C4-2B (cell line): Measurements from ENCODE around the gene ITGBL1.

Source experiments
- H3K27ac ChIP-seq: fragments of 450-650 bp; 2 replicates; pipeline ENCODE4 v1.5.1; 2017
- ZFX ChIP-seq: fragments of 450-650 bp; IDR thresholded peaks from 2 replicates; pipeline ENCODE4 v1.6.1; 2017
- TF ChIP-seq, protein P1 (sequence below): fragments of 450-650 bp; conservative IDR thresholded peaks from 2 replicates; pipeline ENCODE4 v1.5.1; 2017; ENCODE audit warnings: mild to moderate bottlenecking

The ITGBL1 gene

DNA sequence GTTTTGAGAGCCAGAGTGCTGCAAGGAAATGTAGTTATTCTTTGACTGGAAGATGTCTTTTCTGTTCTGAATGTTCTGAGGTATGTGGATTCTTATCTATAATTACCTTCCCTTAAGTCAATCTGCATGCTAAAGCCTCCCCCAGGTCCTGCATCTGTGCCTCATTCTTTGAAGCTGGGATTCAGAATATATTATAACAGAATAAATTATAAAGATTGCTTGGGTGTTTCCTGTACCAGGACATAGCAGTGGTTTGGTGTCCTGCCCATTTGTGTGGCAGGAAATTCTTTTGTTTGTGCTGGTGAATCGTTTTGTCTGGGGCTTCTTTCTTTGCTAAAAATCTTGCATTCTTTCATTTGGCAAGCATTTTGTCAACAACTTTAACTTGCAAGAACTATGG is 60.2 kb downstream of the ITGBL1 start:
- no peak overlapping the region for H3K27ac ChIP-seq
- TF ChIP-seq, protein P1, sequence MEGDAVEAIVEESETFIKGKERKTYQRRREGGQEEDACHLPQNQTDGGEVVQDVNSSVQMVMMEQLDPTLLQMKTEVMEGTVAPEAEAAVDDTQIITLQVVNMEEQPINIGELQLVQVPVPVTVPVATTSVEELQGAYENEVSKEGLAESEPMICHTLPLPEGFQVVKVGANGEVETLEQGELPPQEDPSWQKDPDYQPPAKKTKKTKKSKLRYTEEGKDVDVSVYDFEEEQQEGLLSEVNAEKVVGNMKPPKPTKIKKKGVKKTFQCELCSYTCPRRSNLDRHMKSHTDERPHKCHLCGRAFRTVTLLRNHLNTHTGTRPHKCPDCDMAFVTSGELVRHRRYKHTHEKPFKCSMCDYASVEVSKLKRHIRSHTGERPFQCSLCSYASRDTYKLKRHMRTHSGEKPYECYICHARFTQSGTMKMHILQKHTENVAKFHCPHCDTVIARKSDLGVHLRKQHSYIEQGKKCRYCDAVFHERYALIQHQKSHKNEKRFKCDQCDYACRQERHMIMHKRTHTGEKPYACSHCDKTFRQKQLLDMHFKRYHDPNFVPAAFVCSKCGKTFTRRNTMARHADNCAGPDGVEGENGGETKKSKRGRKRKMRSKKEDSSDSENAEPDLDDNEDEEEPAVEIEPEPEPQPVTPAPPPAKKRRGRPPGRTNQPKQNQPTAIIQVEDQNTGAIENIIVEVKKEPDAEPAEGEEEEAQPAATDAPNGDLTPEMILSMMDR: no peak
- TF ChIP-seq ZFX: no peak

DNA sequence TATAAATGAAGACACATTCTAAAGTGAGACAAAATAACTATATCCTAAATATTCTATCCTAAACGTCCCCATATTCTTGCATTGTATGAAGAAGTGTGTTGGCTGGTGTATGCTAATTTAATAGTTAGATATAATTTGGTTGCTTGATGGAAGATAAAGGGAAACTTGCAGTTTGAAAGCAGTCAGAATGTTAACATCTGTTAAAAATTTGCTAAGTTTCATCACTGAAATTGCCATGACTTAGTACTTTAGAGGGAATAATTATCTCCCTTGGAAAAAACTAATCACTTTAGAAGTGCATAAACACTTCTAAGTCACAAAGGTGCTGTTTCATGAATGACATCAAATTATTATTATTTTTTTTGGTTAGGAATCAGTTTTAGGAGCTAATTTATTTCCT is 61.6 kb downstream of the ITGBL1 start:
- no peak overlapping the region for H3K27ac ChIP-seq

DNA sequence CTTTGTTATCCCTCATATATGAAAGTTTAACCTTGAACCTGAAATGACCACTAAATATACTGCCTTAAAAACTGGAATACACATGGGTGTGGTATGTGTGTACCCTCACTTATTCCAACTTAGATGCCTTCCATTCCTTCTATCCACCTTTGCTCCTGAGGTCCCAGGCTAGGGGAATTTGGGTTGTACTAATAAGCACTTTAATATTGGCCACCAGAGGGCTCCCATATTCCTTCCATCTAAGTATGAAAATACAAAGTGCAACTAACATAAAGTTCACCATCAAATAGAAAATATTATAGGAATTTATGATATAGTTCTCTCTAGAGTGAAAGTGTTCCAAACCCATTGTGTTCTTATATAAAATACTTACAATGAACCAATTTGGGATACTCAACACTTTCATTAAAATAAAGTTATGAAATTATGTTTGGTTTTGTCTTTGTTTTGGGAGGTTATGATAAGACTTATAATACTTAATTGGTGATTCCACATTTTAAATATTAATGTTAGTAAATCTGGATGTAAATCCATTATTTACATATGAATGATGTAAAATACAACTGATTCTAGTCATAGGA is 62.3 kb downstream of the ITGBL1 start:
- H3K27ac ChIP-seq: no peak overlapping the region
- no peak for TF ChIP-seq ZFX
- TF ChIP-seq, protein P1: peak; percentile 74

More for the DNA sequence above, 61.6 kb downstream of the ITGBL1 start:
- no peak for TF ChIP-seq ZFX
- TF ChIP-seq, protein P1: no peak

DNA sequence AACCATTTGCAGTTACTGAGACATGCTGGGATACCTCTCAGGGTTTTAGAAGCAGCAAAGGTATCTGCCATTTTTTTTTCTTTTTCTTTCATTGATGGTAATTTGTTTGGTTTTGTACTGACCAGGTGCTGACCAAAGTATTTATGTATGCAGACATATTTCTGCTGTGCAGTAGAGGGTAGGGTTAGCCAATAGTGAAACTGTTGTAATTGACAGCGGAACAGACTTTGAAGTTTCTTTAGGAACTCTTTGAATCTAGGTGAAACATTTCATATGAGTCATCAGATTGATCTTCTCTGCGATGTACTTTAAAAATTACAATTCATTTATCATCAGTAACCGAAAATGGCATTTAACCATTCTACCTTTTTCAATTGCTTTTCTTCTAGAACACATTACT is 63.0 kb downstream of the ITGBL1 start:
- no peak overlapping the region for H3K27ac ChIP-seq
- no peak for TF ChIP-seq ZFX
- TF ChIP-seq, protein P1: no peak

DNA sequence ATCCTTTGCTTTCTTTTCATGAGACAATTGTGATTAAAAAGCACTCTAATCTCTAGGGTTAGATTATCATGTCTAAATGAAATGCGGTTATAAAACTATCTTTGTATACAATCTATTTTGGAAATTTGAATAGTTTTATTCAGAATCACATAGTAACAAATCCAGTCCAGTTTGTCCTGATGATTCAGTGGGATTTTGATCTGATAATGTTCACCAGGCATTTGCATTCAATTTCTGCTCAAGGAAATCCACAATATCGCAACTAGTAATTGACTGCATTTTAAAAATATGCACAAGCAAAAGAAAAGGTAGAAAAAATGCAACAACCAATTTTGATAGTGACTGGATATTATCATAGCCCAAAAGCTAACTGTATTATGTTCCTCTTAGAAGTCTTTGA is 63.8 kb downstream of the ITGBL1 start:
- no peak overlapping the region for H3K27ac ChIP-seq
- TF ChIP-seq, protein P1: no peak
- TF ChIP-seq ZFX: no peak

DNA sequence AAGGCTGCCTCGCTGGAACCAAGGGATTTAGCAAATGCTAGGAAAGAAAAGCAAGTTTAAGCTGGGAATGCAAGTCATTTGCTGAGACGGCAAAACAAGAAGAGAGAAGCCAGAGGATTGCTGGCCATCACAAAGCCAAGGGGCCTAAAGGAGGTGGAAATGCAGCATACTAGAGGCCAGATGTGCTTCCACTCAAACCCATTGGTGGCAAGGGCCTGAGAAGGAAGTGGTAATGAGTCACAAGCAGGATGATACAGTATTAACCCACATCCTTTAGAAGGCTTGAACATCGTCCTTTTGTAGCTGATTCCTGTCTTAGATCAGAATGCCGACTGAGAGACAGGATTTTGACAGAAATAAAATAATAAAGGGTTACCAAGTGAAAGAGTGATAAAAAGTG is 68.2 kb downstream of the ITGBL1 start:
- TF ChIP-seq ZFX: no peak
- TF ChIP-seq, protein P1: no peak

DNA sequence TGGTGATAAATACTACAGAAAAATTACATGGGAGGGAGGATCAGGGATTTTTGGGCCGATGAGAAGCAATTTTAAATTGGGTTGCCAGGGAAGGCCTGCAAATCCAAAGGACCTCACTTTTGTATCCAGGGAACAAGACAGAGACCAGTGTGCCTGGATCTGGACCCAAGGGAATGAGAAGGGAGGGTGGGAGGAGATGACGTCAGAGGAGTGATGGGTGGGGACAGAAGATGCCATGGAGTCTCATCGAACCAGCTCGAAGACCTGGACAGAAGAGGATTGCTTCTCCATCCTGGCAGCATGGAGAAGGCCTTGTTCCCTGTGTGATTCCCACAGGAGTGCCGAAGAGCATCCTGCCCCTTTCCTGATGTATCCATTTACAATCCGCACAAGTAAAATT is 68.9 kb downstream of the ITGBL1 start:
- TF ChIP-seq ZFX: no peak
- TF ChIP-seq, protein P1: no peak

More for the DNA sequence above, 68.2 kb downstream of the ITGBL1 start:
- no peak overlapping the region for H3K27ac ChIP-seq

More for the DNA sequence above, 68.9 kb downstream of the ITGBL1 start:
- H3K27ac ChIP-seq: no peak overlapping the region
